Measurements from ENCODE around the gene SNX5. TPM values are rescaled to one million over a fixed set of nuclear protein-coding genes. Genes with fewer than 3 reads are reported as not detected.

Gene SNX5
- total and polyA plus RNA-seq, 10 of the 15 experiments (the other 5 are each of a cell fraction or from before 2014, with no cell fraction given), result 92.9 to 316 (median 245) TPM

GRCh38 chr20:17992224-17992637, 23.6 kb upstream of the SNX5 start (continued):
- no peak for TF ChIP-seq CUX1 (IDR thresholded peaks at IDR 0.05; ENCODE audit: insufficient replicate concordance, low read depth, low read length)
- no peak for TF ChIP-seq WRNIP1 (IDR thresholded peaks at IDR 0.05; ENCODE audit: borderline replicate concordance, low read depth, low read length)
- TF ChIP-seq BCL11A (IDR thresholded peaks at IDR 0.05; ENCODE audit: low read depth, low read length), result 0 out of 2 replicates have a peak, but pooled peaks have one; percentile 3
- TF ChIP-seq SMAD1 (IDR thresholded peaks at IDR 0.05; ENCODE audit: low read depth, partially characterized antibody), result no peak
- TF ChIP-seq MEF2B (IDR thresholded peaks at IDR 0.05; ENCODE audit: partially characterized antibody, poor library complexity, severe bottlenecking), result peak; percentile 16
- no peak for TF ChIP-seq MAX (IDR thresholded peaks at IDR 0.05; ENCODE audit: low read depth, low read length)
- no peak for TF ChIP-seq ELK1 (IDR thresholded peaks at IDR 0.05; ENCODE audit: low read depth, low read length)
- no peak for TF ChIP-seq CEBPZ (IDR thresholded peaks at IDR 0.05; ENCODE audit: low read depth, low read length)
- peak; percentile 38; the same call in 1 of the 2 replicates for TF ChIP-seq NFIC (IDR thresholded peaks at IDR 0.05; ENCODE audit: low read depth, low read length)
- no peak for TF ChIP-seq HDAC2 (IDR thresholded peaks at IDR 0.05)
- TF ChIP-seq GABPA (IDR thresholded peaks at IDR 0.05; ENCODE audit: low read depth), result 0 out of 2 replicates have a peak, but pooled peaks have one; percentile 12
- TF ChIP-seq SUZ12 (IDR thresholded peaks at IDR 0.05; ENCODE audit: unreplicated experiment), result no peak
- no peak for TF ChIP-seq TAF1 (IDR thresholded peaks at IDR 0.05; ENCODE audit: borderline replicate concordance, low read depth, low read length)
- no peak for TF ChIP-seq IRF3 (IDR thresholded peaks at IDR 0.05)
- TF ChIP-seq USF2 (IDR thresholded peaks at IDR 0.05; ENCODE audit: borderline replicate concordance, low read depth, low read length), result no peak
